Colon (tissue), 2 donors: ENCODE measurements around the gene C6orf62.
"Not testable (repeated sequence)": the region's sequence is repeated elsewhere in the genome, so short reads cannot be mapped to it uniquely, and the experiment has no call there.

ENCODE experiments used
- FAIRE-seq: peaks from 2 replicates; lab custom pipeline; 2012; peaks lifted over from hg19 to GRCh38; lab: Jason Lieb, UNC
- donor health status: control.
- donor health status: control.

Gene C6orf62

DNA sequence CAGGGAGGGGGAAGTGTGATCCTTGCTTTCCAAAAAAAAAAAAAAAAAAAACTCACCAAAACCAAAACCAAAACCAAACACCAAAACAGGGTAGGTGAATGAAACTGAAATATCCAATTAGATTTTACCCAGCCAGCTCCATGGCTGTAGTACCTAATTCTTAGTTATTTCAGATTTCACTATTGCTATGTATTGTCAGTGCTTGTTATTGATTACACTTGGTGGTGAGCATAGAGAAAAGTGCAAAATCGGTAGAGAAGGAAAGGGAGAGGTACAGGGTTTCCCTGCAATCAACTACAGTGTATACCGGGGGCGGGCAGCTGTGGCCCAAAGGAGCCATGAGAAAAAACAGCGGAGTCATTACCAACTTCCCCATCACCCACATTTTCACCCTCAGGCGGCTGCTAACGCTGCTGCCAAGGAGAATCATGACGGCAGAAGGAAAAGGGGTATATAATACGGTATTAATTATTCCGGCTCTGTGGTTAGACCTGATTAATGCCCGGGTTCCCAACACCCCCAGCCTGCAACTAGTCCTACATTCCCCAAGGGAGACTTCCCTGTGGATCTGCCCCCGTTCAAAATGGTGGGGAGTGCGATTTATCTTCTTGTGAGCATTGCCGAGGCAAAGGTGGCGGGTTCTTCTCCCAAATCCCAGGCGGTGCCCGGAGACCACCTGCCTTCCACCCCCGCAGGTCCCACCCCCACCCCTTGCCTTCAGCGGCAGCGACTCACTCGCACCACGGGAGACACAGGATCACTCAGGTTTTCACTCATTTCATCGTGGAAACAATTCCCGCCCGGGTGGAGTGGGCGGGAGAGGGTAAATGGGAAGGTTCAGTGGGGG, at the start of gene C6orf62:
Gene C6orf62 (minus strand): TSS at position 30 of the 847 bp plus-strand sequence. CDS start 486 bp downstream, outside the sequence.
- FAIRE-seq, result no peak

DNA sequence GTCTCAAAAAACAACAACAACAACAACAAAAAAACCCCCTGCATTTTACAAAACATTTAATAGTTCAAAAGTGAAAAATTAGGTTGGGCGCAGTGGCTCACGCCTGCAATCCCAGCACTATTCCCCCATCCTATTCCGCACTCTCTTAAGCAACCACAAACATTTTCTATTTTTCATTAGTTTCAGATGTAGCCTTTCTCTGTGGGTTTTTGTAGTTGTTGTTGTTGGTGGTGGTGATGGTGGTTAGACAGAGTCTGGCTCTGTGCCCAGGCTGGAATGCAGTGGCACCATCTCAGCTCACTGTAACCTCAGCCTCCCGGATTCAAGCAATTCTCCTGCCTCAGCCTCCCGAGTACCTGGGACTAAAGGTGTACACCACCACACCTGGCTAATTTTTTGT, 49.4 kb upstream of the C6orf62 start:
- no peak for FAIRE-seq

DNA sequence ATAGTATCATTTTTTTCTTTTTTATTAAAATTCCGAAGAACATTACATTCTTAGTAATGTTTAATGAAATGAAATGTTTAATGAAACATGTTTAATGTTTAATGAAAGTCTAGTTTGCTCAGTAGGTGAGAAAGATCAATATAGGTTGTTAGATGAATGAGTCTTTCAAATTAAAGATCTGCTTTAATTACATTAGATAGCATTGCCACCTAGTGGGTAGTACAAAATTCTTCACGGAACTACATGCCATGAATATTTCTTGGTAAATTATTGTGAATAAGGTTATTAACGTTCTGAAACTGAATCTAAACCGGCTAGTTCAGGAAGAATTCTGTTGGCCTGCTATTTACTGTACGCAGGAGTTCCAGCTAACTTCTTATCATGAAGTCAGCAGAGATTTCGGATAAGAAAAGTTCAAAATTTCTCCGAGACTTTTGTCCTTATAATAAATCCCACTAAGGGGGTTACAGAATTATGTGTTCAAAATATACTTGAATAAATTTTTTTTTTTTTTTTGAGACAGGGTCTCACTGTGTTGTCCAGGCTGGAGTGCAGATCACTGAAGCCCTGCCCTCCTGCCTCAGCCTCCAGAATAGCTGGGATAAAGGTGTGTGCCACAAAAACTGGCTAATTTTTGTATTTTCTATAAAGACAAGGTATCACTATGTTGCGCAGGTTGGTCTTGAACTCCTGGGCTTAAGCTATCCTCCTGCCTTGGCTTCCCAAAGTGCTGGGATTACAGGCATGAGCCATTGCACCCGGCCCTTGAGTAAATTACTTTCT, 47.9 kb upstream of the C6orf62 start:
- FAIRE-seq, result no peak

DNA sequence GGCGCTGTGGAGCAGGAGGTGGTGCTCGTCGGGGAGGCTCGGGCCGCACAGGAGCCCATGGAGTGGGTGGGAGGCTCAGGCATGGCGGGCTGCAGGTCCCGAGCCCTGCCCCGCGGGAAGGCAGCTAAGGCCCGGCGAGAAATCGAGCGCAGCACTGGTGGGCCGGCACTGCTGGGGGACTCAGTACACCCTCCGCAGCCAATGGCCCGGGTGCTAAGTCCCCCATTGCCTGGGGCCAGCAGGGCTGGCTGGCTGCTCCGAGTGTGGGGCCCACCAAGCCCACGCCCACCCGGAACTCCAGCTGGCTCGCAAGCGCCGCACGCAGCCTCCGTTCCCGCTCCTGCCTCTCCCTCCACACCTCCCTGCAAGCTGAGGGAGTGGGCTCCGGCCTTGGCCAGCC, 47.0 kb upstream of the C6orf62 start:
- not testable (repeated sequence) for FAIRE-seq

DNA sequence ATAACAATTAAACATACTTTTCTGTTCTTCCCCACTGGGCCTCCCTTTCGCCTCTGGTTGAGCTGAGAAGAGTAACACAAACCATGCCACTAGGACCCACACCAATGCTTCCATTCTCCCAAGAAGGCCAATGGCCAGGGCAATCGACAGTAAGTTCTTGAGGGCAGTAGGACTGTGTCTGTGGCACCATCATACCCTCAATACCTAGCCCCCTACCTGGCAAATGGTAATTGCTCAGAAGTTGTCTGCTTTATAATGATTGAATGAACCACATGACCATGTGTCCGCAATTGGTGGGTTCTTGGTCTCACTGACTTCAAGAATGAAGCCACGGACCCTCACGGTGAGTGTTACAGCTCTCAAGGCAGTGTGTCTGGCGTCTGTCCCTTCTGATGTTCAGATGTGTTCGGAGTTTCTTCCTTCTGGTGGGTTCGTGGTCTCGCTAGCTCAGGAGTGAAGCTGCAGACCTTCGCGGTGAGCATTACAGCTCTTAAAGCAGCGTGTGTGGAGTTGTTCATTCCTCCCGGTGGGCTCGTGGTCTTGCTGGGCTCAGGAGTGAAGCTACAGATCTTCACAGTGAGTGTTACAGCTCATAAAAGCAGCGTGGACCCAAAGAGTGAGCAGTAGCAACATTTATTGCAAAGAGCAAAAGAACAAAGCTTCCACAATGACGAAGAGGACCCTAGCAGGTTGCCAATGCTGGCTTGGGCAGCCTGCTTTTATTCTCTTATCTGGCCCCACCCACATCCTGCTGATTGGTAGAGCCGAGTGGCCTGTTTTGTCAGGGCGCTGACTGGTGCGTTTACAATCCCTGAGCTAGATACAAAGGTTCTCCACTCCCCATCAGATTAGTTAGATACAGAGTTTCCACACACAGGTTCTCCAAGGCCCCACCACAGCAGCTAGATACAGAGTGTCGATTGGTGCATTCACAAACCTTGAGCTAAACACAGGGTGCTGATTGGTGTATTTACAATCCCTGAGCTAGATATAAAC, 46.2 kb upstream of the C6orf62 start:
- not testable (repeated sequence) for FAIRE-seq

DNA sequence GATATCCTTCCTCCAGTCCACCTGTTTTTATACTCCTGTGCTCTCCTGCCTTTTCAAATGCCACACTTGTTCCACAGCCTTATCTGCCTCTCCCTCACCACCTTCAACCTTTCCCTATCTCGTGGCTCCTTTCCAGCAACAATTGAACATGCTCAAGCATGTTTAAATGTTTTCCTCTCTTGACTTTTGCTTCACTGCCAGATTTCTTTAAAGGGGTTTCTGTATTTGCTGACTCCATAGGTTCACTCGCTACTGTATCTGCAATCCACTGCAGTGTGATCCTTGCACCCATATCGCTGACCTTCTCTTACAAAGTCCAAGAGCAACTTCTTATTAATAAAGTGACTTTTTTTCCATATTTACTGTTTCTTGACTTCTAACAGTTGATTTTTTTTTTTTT, 44.6 kb upstream of the C6orf62 start:
- no peak for FAIRE-seq

DNA sequence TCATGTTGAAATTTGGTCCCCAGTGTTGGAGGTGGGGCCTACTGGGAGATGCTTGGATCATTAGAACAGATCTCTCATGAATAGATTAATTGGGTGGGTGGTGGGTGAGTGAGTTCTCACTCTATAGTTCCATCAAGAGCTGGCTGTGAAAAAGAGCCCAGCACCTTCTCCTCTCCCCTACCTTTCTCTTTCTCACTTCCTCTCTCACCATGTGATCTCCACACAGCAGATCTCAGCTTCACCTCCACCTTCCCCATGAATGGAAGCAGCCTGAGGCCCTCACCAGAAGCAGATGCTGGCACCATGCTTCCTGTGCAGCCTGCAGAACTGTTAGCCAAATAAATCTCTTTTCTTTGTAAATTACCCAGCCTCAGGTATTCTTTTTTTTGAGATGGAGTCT, 42.9 kb upstream of the C6orf62 start:
- FAIRE-seq, result no peak

DNA sequence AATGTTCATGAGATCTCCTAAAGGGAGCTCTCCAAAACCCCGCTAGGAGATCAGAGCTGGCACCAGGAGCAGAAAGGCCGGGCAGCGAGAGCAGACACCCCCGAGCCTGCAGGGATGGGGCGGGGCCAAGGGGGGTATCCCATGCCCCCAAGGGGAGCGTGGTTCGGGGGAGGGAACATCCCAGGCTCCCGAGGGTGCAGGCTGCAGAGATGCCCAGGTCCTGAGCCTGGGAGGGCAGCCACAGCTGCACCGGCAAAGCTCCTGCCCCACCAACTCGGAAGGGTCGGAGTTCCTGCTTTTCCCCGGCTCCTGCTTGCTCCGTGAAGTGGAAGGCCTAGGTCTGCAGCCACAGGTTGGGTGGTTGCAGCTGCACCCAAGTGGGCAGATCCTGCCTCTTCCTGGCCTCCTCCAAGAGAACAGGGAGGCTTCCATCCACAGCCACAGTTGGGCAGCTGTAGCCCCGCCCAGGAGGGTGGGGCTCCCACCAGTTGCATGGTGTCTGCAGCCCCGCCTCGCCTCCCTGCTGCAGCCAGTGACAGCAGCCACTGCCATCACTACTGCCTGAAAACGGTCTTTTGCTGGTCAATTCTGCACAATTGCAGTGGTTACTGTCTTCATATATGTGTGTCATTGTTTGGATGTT, 42.4 kb upstream of the C6orf62 start:
- FAIRE-seq, result no peak

DNA sequence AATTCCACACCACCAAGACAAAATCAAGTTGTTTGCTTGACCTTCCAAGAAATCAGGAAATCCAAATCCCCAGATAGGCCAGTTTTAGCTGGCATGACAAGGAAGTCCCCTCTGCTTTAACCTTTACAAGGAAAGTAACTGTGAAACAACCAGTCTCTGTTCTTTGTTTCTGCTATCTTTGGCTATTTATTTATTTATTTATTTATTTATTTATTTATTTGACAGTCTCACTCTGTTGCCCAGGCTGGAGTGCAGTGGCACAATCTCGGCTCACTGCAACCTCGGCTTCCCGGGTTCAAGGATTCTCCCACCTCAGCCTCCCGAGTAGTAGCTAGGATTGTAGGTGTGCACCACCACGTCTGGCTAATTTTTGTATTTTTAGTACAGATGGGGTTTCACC, 41.3 kb upstream of the C6orf62 start:
- FAIRE-seq, result no peak

DNA sequence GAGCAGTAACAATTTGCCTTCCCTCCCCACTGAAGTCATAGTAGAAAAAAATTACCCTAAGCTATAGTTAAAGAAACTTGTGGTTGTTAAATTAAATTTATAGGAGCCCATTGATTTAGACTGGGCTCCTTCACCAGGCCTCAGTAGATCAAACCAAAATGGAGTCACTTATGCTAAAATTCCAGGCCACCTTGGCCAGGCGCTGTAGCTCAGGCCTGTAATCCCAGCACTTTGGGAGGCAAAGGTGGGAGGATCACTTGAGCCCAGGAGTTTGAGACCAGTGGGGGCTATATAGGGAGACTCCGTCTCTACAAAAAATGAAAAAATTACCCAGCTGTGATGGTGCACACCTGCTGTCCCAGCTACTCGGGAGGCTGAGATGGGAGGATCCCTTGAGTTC, 40.8 kb upstream of the C6orf62 start:
- FAIRE-seq, result no peak

DNA sequence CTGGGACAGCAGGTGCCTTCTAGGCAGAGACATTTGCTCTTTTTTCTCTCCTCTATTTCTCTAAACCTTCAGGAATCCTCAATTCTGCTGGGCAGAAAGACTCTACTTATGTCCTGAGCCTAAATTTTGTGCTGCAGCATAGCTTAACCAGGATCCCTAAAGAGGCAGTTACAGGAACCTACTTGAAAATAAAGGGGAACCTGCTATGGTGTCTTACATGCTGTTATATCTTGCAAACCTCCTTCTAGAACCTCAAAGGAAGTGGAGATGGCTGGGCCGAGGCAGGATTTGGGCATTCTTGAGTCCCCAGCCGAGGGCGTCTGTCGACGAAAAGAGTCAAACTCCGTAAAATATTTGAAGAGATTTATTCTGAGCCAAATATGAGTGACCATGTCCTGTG, 38.7 kb upstream of the C6orf62 start:
- no peak for FAIRE-seq

DNA sequence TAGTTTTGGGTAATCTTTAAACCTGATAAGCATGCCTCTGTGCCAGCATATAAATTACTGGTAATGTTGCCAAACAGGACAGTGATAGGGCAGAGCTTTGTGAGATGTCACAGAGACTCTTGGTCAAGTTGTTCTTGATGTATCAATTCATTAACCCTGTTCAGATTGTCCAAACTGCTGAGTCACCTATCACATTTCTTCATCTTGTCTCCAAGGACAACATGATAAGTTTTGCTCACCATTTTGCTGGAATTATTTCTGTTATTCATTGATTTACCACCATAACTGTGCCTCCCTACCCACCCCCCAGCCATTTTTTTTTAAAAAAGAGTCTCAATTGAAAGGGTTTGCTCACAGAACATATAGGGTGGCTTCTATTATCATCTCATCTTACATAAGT, 36.3 kb upstream of the C6orf62 start:
- no peak for FAIRE-seq

DNA sequence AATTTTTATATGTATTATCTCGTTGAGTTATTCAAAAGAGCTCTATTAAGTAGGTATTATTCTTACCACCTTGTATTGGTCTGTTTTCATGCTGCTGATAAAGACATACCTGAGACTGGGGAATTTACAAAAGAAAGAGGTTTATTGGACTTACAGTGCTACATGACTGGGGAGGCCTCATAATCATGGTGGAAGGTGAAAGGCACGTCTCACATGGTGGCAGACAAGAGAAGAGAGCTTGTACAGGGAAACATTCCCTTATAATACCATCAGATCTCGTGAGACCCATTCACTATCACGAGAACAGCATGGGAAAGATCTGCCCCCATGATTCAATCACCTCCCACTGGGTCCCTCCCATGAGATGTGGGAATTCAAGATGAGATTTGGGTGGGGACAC, 35.4 kb upstream of the C6orf62 start:
- not testable (repeated sequence) for FAIRE-seq

DNA sequence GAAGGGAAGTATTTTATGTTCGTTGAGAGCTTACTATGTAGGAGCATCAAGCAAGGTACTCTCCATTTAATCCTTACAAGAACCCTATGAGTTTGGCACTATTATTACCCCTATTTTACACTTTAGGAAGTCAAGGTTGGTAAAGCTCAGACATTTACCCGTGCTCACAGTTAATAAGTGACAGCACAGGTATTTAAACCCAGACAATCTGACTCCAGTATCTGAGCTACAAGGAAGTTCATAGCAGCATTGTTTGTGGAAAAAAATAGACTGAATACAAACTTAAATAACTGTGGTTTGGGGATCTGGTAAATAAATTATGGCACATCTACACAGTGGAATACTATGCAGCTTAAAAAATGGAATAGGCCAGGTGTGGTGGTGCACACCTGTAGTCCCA, 34.6 kb upstream of the C6orf62 start:
- FAIRE-seq, result no peak

DNA sequence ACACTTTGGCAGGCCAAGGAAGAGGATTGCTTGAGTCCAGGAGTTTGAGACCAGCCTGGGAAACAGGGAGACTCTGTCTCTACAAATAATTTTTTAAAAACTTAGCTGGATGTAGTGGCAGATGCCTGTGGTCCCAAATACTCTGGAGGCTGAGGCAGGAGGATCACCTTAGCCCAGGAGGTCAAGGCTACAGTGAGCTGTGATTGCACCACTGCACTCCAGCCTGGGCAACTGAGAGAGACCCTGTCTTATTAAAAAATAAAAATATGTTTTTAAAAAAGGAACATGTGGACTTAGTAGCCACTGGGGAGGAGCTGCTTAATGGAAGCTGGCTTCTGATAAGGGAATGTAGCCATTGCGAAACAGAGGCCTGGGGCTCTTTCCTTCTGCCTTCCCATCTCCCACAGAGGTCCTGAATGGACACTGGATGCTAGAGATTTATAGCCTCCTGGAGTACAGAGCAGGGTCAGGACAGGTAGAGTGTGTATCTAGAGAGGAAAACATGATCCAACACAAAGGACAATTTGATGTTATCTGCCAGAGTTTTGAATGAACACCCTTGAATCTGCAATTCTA, 34.1 kb upstream of the C6orf62 start:
- FAIRE-seq, result no peak

DNA sequence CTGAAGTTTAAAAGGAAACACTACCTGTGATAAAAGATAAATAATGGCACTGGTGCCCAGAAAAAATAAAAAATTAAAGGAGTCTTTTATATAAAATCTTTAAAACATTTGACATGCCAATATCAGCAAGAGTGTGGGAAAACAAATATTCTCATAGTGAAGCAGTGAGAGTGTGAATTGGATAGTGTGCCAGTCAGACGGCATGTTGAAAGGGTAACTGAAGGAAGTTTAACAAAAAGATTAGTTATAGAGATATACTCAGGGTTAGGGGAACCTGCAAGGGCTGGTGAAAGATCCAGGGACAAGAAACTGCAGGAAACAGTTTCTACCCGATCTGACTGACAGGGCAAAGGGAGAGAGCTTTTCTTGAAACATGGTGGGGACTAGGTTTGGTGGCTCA, 33.5 kb upstream of the C6orf62 start:
- FAIRE-seq, result no peak

DNA sequence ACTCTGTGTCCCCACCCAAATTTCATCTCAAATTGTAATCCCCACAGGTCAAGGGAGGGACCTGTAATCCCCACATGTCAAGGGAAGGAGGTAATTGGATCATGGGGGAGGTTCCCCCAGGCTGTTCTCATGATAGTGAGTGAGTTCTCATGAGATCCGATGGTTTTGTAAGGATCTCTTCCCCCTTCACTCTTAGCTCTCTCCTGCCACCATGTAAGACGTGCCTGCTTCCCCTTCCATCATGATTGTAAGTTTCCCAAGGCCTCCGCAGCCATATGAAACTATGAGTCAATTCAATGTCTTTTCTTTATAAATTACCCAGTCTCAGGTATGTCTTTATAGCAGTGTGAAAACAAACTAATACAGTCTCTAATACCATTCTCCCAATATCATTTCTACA, 31.9 kb upstream of the C6orf62 start:
- FAIRE-seq, result not testable (repeated sequence)

DNA sequence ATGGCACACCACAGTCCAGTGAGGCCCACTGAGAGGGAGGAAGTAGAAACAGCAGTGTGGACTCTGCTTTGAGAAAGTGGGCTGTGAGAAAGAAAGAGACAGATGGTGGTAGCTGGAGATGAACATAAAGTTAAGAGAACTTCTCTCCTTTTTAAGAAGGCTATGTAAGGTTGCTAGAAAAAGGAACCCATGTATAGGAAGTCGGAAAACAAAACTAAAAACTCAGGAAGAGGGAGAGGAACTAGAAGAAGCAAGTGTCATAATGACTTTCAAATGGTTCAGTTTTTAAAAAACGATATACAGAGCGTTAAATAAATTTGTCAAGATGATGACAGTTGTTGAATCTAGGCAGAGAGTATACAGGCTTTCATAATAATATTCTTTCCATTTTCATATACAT, 30.3 kb upstream of the C6orf62 start:
- FAIRE-seq, result no peak

DNA sequence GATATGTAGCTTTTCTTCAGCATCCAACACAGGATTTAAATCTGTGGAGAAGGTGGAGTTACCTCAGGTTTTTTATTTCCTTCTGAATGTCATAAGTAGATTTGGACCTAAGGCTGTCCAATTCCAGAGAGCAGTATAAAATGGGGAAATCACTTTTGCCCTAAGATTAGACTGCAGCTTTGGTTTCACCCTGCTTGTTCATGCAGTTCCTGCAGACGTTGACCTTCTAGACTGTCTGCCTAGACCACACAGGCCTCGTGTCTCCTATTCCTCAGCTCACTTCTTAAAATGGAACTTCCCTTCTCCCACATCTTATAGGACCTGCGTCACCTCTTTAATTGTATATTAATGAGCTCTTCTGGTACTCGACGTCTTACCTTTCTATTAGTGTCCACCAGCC, 26.0 kb upstream of the C6orf62 start:
- no peak for FAIRE-seq

DNA sequence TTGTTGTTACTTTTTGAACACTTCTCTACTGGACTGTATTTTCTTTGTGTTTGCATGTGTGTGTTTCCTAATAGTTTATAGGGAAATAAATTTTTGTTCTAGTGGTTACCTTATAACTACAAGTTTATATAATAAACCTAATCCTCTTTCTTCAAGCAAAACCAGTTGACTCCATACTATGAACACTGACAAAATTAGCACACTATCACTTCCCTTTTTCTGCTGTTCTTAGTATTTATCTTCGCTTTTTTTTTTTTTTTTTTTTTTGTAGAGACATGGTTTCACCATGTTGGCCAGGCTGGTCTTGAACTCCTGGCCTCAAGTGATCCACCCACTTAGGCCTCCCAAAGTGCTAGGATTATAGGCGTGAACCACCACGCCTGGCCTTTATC, 25.0 kb upstream of the C6orf62 start:
- no peak for FAIRE-seq

DNA sequence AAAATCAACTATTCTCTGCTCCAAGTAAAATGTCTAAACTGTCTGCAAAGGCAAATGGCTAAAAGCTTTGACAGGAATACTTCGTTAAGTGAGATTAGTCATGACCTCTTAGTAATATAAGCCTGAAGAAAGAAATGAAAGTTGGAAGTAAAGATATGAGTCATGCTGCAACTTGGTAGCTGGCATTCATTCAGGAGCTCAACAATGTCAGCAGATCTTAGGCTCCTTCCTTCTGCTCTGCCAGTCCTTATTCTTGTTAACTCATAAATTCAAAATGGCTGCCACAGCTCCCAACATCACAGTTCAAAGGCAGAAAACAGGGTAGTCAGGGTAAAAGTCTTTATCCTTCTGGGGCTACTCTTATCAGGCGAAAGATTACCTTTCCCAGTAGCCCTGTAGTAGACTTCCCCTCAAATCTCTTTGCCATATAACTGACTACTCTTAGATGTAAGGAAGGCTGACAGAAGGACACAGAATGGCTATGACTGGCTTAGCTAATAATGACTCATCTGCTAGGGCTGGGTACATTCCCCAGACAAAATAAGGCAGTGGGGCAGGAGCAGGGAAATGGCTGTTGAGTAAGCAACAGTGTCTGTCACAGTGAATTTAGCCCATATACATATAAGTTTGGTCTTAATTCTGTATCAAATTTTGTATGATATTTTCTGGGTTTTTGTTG, 24.4 kb upstream of the C6orf62 start:
- FAIRE-seq, result no peak
